WERI-Rb-1 (cell line): Measurements from ENCODE around the gene COL18A1.

Source experiments
- DNase-seq: peaks from one replicate; pipeline ENCODE4 v3.0.0-alpha.2; 2020
- H3K27ac ChIP-seq: fragments of 250-450 bp; sonication (Bioruptor Pico); 2 replicates; pipeline ENCODE4 v1.5.1; 2020; ENCODE audit warnings: mild to moderate bottlenecking, moderate library complexity
- H3K27me3 ChIP-seq: fragments of 250-450 bp; sonication (Bioruptor Pico); 2 replicates; pipeline ENCODE4 v1.5.1; 2021; ENCODE audit warnings: mild to moderate bottlenecking, low read depth, moderate library complexity; ENCODE audit not compliant: insufficient read depth, severe bottlenecking
- H3K36me3 ChIP-seq: fragments of 250-450 bp; sonication (Bioruptor Pico); 2 replicates; pipeline ENCODE4 v1.5.1; 2020; ENCODE audit warnings: mild to moderate bottlenecking, moderate library complexity
- H3K4me3 ChIP-seq: 2 replicates; pipeline ENCODE4 v1.5.1; 2011; ENCODE audit warnings: low read depth, mild to moderate bottlenecking, control low read depth, low read length
- H3K9me3 ChIP-seq: fragments of 250-450 bp; sonication (Bioruptor Pico); 2 replicates; pipeline ENCODE4 v1.5.1; 2021; ENCODE audit warnings: mild to moderate bottlenecking, moderate library complexity; ENCODE audit not compliant: severe bottlenecking
- TF ChIP-seq, protein P1 (sequence below): IDR thresholded peaks from 2 replicates; pipeline ENCODE4 v1.5.1; 2011; ENCODE audit warnings: low read depth, mild to moderate bottlenecking, control low read depth, inconsistent platforms, low read length

The COL18A1 gene

GRCh38 chr21:45494851-45495680, 90.1 kb downstream of the COL18A1 start:
- no peaks in the 10 kb centered on the region for H3K27me3 ChIP-seq
- no peak overlapping the region for H3K4me3 ChIP-seq
- DNase-seq: no peak
- H3K27ac ChIP-seq: no peak overlapping the region
- H3K36me3 ChIP-seq: no peaks in the 10 kb centered on the region; the same call in 1 of the 2 replicates
- H3K9me3 ChIP-seq: no peaks in the 10 kb centered on the region
- TF ChIP-seq, protein P1, sequence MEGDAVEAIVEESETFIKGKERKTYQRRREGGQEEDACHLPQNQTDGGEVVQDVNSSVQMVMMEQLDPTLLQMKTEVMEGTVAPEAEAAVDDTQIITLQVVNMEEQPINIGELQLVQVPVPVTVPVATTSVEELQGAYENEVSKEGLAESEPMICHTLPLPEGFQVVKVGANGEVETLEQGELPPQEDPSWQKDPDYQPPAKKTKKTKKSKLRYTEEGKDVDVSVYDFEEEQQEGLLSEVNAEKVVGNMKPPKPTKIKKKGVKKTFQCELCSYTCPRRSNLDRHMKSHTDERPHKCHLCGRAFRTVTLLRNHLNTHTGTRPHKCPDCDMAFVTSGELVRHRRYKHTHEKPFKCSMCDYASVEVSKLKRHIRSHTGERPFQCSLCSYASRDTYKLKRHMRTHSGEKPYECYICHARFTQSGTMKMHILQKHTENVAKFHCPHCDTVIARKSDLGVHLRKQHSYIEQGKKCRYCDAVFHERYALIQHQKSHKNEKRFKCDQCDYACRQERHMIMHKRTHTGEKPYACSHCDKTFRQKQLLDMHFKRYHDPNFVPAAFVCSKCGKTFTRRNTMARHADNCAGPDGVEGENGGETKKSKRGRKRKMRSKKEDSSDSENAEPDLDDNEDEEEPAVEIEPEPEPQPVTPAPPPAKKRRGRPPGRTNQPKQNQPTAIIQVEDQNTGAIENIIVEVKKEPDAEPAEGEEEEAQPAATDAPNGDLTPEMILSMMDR: 0 out of 2 replicates have a peak, but pooled peaks have one; percentile 25

DNA sequence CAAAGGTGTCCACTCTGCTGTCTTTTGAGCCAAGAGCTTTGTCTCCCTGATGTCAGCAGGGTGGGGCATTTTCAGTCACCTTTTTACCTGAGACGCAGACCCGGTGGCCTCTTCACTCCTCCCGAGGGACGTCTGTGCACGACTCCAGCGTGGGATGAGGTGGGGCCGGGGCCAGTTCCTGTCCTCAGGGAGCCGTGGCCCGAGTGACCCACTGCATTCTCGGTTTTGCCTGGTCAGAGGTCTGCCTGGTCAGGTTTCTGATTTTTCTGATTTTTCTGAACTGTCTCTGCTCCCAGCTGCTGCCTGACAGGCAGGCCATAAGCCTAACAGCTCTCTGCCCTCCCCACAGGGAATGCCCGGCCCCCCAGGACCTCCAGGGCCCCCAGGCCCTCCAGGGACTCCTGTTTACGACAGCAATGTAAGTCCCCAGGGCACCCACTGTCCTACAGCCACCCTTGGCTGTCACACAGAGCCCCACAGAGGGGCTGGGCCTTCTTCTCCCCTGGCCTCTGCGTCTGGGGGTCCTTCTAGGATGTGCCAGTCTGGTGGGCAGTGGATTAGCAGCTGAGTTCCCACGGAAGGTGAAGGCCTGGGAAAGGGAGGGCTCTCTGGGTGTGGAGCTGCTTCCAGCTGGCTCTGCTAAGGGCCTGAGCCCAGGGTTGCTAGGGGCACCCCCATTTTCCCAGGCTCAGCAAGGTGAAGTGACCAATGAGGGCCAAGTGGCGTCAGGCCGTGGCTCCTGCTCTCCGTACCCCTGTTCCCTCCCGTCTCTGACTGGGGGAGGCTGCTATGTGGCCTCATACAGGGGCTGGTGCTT, 91.4 kb downstream of the COL18A1 start:
- DNase-seq: no peak
- Histone ChIP-seq H3K9me3 (no peaks in the 10 kb centered on the region), H3K36me3 (no peaks in the 10 kb centered on the region; the same call in 1 of the 2 replicates), H3K4me3 (no peak overlapping the region), H3K27me3 (no peaks in the 10 kb centered on the region), H3K27ac (no peak overlapping the region)
- TF ChIP-seq, protein P1: no peak

DNA sequence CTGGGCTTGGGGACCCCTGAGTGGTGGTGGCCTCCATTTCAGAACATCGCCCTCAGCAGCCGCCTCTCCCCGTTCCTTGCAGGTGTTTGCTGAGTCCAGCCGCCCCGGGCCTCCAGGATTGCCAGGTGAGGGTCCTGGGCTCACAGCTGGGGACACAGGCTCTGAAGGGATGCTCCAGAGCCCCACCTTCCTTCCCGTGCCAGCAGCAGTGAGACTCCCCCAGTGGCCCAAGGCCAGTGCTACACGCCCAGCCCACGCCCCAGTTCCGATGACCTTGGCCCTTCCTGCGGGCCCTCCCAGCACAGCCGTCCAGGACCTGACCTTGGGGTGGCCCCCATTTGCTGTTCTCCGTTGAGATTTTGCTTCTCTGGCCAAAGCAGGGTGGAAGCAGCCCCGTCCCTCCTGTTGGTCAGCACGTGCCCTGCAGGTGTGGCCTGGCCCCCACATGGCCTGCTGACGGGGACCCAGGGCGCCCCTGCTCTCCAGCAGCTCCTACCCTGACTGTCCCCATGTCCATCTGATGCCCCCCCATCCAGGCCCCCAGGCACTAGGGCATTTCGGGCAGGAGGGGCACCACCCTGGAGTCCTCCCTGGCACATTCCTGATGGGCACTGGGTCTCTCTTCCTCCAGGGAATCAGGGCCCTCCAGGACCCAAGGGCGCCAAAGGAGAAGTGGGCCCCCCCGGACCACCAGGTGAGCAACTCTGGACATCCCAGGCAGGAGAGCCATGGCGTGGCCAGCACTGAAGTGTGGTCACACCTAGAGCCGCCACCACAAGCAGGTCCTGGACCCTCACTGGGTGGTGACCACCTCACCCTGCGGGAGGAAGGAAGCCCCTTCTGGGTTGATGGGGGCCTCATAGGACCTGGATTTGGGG, 92.2 kb downstream of the COL18A1 start:
- DNase-seq: peak; percentile 6
- TF ChIP-seq, protein P1: 0 out of 2 replicates have a peak, but pooled peaks have one; percentile 12
- no peaks in the 10 kb centered on the region for H3K9me3 ChIP-seq
- no peak overlapping the region for H3K27ac ChIP-seq
- H3K4me3 ChIP-seq: no peak overlapping the region
- H3K36me3 ChIP-seq: no peaks in the 10 kb centered on the region; the same call in 1 of the 2 replicates
- no peaks in the 10 kb centered on the region for H3K27me3 ChIP-seq

GRCh38 chr21:45497846-45498645, 93.1 kb downstream of the COL18A1 start:
- Histone ChIP-seq H3K27ac (no peak overlapping the region), H3K27me3 (no peaks in the 10 kb centered on the region), H3K9me3 (no peaks in the 10 kb centered on the region), H3K4me3 (no peak overlapping the region), H3K36me3 (no peaks in the 10 kb centered on the region; the same call in 1 of the 2 replicates)
- TF ChIP-seq, protein P1: no peak
- DNase-seq: no peak

GRCh38 chr21:45498646-45499000, 93.7 kb downstream of the COL18A1 start:
- Histone ChIP-seq H3K4me3 (no peak overlapping the region), H3K27me3 (no peaks in the 10 kb centered on the region), H3K36me3 (no peaks in the 10 kb centered on the region; the same call in 1 of the 2 replicates), H3K9me3 (no peaks in the 10 kb centered on the region), H3K27ac (no peak overlapping the region)
- TF ChIP-seq, protein P1: no peak
- DNase-seq: peak; percentile 24
